Loucy (cell line): ENCODE data around the gene KIF21A.

Source experiments
- EZH2phosphoT487 ChIP-seq: fragments of 200-600 bp; IDR thresholded peaks from 2 replicates; pipeline ENCODE4 v1.6.1; 2018; ENCODE audit warnings: antibody characterized with exemption, mild to moderate bottlenecking, moderate library complexity, borderline replicate concordance
- TF ChIP-seq, protein P1 (sequence below): fragments of 200-600 bp; sonication (generic); conservative IDR thresholded peaks from 2 replicates; pipeline ENCODE4 v1.5.1; 2014; ENCODE audit warnings: mild to moderate bottlenecking, antibody characterized with exemption, low read length

GRCh38 chr12:39417916-39418315, 25.0 kb downstream of the KIF21A start:
- TF ChIP-seq, protein P1, sequence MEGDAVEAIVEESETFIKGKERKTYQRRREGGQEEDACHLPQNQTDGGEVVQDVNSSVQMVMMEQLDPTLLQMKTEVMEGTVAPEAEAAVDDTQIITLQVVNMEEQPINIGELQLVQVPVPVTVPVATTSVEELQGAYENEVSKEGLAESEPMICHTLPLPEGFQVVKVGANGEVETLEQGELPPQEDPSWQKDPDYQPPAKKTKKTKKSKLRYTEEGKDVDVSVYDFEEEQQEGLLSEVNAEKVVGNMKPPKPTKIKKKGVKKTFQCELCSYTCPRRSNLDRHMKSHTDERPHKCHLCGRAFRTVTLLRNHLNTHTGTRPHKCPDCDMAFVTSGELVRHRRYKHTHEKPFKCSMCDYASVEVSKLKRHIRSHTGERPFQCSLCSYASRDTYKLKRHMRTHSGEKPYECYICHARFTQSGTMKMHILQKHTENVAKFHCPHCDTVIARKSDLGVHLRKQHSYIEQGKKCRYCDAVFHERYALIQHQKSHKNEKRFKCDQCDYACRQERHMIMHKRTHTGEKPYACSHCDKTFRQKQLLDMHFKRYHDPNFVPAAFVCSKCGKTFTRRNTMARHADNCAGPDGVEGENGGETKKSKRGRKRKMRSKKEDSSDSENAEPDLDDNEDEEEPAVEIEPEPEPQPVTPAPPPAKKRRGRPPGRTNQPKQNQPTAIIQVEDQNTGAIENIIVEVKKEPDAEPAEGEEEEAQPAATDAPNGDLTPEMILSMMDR = no peak
- TF ChIP-seq EZH2phosphoT487 = no peak
